Subcutaneous abdominal adipose tissue (tissue), 5 donors: Measurements from ENCODE around the gene LCAT.

Experiments
- H3K27ac ChIP-seq: one replicate; pipeline ENCODE4 v1.7.0; 2013; ENCODE audit warnings: low read depth, mild to moderate bottlenecking, inconsistent platforms, low read length, moderate library complexity
- H3K27me3 ChIP-seq, 5 donors: one replicate each; pipeline ENCODE4 v1.7.0; 2013; ENCODE audit warnings: low read length in 5 of 5, inconsistent platforms in 1 of 5; ENCODE audit not compliant: control insufficient read depth in 5 of 5, insufficient read depth in 4 of 5
- H3K36me3 ChIP-seq, 5 donors: one replicate each; pipeline ENCODE4 v1.7.0; 2013; ENCODE audit warnings: low read length in 5 of 5; ENCODE audit not compliant: control insufficient read depth in 5 of 5, insufficient read depth in 5 of 5
- H3K4me1 ChIP-seq, 5 donors: one replicate each; pipeline ENCODE4 v1.7.0; 2013; ENCODE audit warnings: low read length in 5 of 5, mild to moderate bottlenecking in 3 of 5, moderate library complexity in 1 of 5; ENCODE audit not compliant: control insufficient read depth in 5 of 5, insufficient read depth in 5 of 5
- H3K4me3 ChIP-seq, 5 donors: one replicate each; pipeline ENCODE4 v1.7.0; 2013; ENCODE audit warnings: low read length in 5 of 5, low read depth in 1 of 5
- H3K9ac ChIP-seq, 5 donors: one replicate each; pipeline ENCODE4 v1.7.0; 2013; ENCODE audit warnings: low read length in 5 of 5, mild to moderate bottlenecking in 4 of 5, moderate library complexity in 3 of 5
- H3K9me3 ChIP-seq, 5 donors: one replicate each; pipeline ENCODE4 v1.7.0; 2013; ENCODE audit warnings: low read length in 5 of 5; ENCODE audit not compliant: control insufficient read depth in 5 of 5
- donor health status: healthy.
- donor health status: healthy.
- donor health status: healthy.
- donor health status: healthy.
- donor health status: healthy.

The LCAT gene

GRCh38 chr16:67948015-67948414 is 4.1 kb upstream of the LCAT start:
- H3K36me3 ChIP-seq, result peaks cover 0 to 98% (median 91%) of the 10 kb centered on the region in 5 donors
- no peak overlapping the region for H3K4me3 ChIP-seq
- H3K27ac ChIP-seq, result no peak overlapping the region
- H3K9me3 ChIP-seq, result no peaks in the 10 kb centered on the region
- H3K9ac ChIP-seq, result no peak overlapping the region
- no peaks in the 10 kb centered on the region for H3K27me3 ChIP-seq
- peaks cover 12 to 45% (median 43%) of the 10 kb centered on the region in 5 donors for H3K4me1 ChIP-seq

GRCh38 chr16:67946966-67947558 is 3.1 kb upstream of the LCAT start:
- Histone ChIP-seq H3K36me3 (peaks cover 0 to 100% (median 96%) of the 10 kb centered on the region in 5 donors), H3K4me3 (no peak overlapping the region), H3K9me3 (no peaks in the 10 kb centered on the region), H3K4me1 (peaks cover 12 to 48% (median 44%) of the 10 kb centered on the region in 5 donors), H3K27ac (peak overlapping the region; percentile 16), H3K9ac (no peak overlapping the region), H3K27me3 (no peaks in the 10 kb centered on the region)

- peak overlapping the region; percentile 16 for H3K27ac ChIP-seq
- no peak overlapping the region for H3K4me3 ChIP-seq
- no peaks in the 10 kb centered on the region for H3K9me3 ChIP-seq
- H3K27me3 ChIP-seq, result no peaks in the 10 kb centered on the region
- H3K36me3 ChIP-seq, result peaks cover 0 to 99% (median 95%) of the 10 kb centered on the region in 5 donors
- no peak overlapping the region for H3K9ac ChIP-seq
- peaks cover 7 to 39% (median 38%) of the 10 kb centered on the region in 5 donors for H3K4me1 ChIP-seq
These were observed 2.2 kb upstream of the LCAT start for GRCh38 chr16:67946128-67946569.

- no peaks in the 10 kb centered on the region for H3K9me3 ChIP-seq
- H3K4me3 ChIP-seq, result no peak overlapping the region
- H3K4me1 ChIP-seq, result peaks cover 7 to 38% (median 36%) of the 10 kb centered on the region in 5 donors
- H3K27ac ChIP-seq, result peak overlapping the region; percentile 74
- no peaks in the 10 kb centered on the region for H3K27me3 ChIP-seq
- peaks cover 0 to 94% (median 90%) of the 10 kb centered on the region in 5 donors for H3K36me3 ChIP-seq
- H3K9ac ChIP-seq, result peak overlapping the region in 1 of 5 donors; percentile 30
These were observed 1.5 kb upstream of the LCAT start for GRCh38 chr16:67945392-67945933.

DNA sequence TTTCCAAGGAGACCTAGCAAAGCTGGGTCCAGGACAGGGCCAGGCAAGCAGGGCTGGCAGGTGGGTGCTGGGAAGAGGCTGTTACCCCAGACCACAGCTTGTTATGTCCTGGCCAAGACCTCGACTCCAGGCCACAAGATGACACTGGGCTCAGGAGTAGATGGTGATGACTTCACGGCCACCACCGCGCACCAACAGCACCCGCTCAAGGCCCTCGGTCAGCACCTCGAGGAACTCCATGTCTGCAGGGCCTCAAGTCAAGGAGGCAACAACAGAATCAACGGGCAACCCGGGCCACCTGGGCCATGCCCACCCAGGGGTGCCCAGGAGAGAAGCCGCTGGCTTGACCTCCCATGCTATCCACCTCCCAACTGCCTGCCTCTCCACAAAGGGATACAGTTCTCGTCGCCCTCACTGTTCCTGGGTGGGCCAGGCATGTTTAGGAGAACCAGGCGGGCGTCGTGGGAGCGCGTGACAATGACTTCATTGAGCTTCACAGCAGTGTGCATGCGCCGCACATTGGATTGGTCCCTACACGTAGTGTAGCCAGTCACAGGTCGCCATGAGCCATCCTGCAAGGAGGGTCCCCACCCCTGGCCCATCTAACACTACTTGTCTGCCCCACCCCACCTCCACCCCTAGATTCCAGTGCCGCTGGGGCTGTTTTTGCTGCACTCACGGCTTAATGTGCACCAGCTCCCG is 921 bp upstream of the LCAT start:
- peaks cover 7 to 38% (median 36%) of the 10 kb centered on the region in 5 donors for H3K4me1 ChIP-seq
- peaks cover 0 to 93% (median 90%) of the 10 kb centered on the region in 5 donors for H3K36me3 ChIP-seq
- peak overlapping the region; percentile 74 for H3K27ac ChIP-seq
- H3K27me3 ChIP-seq, result no peaks in the 10 kb centered on the region
- H3K9ac ChIP-seq, result peak overlapping the region in 2 of 5 donors; percentile 25 to 32
- H3K4me3 ChIP-seq, result no peak overlapping the region
- H3K9me3 ChIP-seq, result no peaks in the 10 kb centered on the region

DNA sequence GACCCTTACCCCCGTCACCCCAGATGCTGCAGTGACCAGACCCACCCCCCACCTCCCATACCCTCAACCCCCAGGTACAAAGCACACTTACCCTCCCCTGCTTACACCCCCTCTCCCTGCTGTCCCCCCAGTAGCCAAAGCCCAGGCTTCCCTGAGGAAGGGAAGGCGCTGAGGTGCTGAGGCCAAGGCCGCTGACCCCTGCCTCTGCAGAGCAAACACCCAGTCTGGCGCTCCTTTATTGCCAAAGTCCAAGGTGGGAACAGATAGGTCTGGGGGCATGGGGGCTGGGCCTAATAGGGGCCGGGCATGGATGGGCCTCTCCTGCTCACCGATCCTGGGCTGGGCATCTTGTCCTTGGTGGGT is 683 bp downstream of the LCAT start:
- Histone ChIP-seq H3K27ac (peak overlapping the region; percentile 74), H3K9ac (peak overlapping the region in 1 of 5 donors; percentile 1), H3K4me1 (peaks cover 7 to 38% (median 36%) of the 10 kb centered on the region in 5 donors), H3K9me3 (no peaks in the 10 kb centered on the region), H3K27me3 (no peaks in the 10 kb centered on the region), H3K36me3 (peaks cover 0 to 83% (median 78%) of the 10 kb centered on the region in 5 donors), H3K4me3 (no peak overlapping the region)

GRCh38 chr16:67942510-67943255 is 1.2 kb downstream of the LCAT start:
- H3K27me3 ChIP-seq, result no peaks in the 10 kb centered on the region
- H3K27ac ChIP-seq, result peak overlapping the region; percentile 74
- peaks cover 0 to 78% (median 72%) of the 10 kb centered on the region in 5 donors for H3K36me3 ChIP-seq
- H3K9ac ChIP-seq, result peak overlapping the region in 1 of 5 donors; percentile 1
- peaks cover 7 to 38% (median 36%) of the 10 kb centered on the region in 5 donors for H3K4me1 ChIP-seq
- H3K4me3 ChIP-seq, result no peak overlapping the region
- no peaks in the 10 kb centered on the region for H3K9me3 ChIP-seq

GRCh38 chr16:67942200-67942509 is 1.8 kb downstream of the LCAT start:
- Histone ChIP-seq H3K36me3 (peaks cover 0 to 72% (median 67%) of the 10 kb centered on the region in 5 donors), H3K9me3 (no peaks in the 10 kb centered on the region), H3K27ac (no peak overlapping the region)

DNA sequence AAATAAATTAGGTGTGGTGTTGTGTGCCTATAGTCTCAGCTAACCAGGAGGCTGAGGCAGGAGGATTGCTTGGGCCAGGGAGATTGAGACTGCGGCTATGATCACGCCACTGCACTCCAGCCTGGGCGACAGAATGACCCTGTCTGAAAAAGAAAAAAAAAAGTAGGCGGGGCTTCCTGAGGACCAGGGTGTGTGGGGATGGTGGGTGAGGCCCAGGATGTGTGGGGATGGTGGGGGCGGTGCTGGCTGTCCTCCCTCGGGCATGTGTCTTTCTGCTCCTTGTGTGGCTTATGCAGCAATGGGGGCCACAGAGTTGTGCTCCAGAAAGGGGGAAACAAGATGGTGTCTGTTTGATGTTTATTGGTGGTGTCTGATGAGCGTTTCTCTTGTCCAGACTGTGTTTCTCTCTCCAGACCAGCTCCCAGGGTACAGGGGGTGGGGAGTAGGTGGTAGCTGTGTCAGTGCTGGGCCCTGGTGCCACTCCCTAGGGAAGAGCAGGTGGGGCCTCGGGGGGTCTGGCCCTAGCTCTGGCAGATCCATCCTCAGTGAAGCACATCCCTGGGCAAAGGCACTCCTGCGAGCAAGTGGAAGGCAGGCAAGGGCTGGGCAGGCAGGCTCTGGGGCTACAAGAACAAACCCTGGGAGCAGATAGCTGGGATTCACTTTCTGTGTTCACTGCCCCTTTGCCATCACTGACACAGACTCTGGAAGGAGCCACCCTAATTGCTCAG is 2.3 kb downstream of the LCAT start:
- peaks cover 0 to 67% (median 62%) of the 10 kb centered on the region in 5 donors for H3K36me3 ChIP-seq
- no peaks in the 10 kb centered on the region for H3K27me3 ChIP-seq
- H3K4me1 ChIP-seq, result peaks cover 7 to 48% (median 46%) of the 10 kb centered on the region in 5 donors
- H3K4me3 ChIP-seq, result no peak overlapping the region
- H3K27ac ChIP-seq, result no peak overlapping the region
- H3K9me3 ChIP-seq, result no peaks in the 10 kb centered on the region
- no peak overlapping the region for H3K9ac ChIP-seq

More at GRCh38 chr16:67942200-67942509, 1.8 kb downstream of the LCAT start:
- no peak overlapping the region for H3K9ac ChIP-seq
- no peaks in the 10 kb centered on the region for H3K27me3 ChIP-seq
- no peak overlapping the region for H3K4me3 ChIP-seq
- H3K4me1 ChIP-seq, result peaks cover 7 to 43% (median 40%) of the 10 kb centered on the region in 5 donors
